HG02981 (cell line): ENCODE results near the gene CAPN14.

Experiments used
- ATAC-seq: cut with Tn5 transposase; IDR thresholded peaks from one replicate; pipeline ENCODE4 v1.9.1; 2021; ENCODE audit warnings: mild to moderate bottlenecking, moderate library complexity; ENCODE audit not compliant: unreplicated experiment

The CAPN14 gene

GRCh38 chr2:31227711-31228125 lies 10.4 kb upstream of the CAPN14 start:
- no peak for ATAC-seq

- no peak for ATAC-seq
Measured at GRCh38 chr2:31227110-31227509, 9.8 kb upstream of the CAPN14 start.

- ATAC-seq = no peak
Measured at GRCh38 chr2:31226266-31226665, 9.0 kb upstream of the CAPN14 start.

- no peak for ATAC-seq
Measured at GRCh38 chr2:31223749-31224148, 6.4 kb upstream of the CAPN14 start.

DNA sequence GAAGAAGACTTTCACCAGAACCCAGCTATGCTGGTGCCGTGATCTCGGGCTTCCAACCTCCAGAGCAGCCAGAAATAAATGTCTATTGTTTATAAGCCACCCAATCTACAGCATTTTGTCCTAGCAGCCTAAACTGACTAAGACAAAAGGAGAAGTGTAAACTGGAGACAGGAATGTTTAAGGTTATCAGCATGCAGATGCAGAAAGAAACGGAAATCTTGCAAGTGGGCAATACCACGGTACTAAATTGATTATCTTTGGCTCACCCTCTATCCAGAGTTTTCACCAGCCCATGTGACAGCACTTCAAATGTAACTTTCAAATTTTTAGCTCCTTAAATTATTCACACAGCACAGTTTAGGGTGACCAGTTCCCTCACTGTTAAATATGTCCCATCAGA lies 5.7 kb upstream of the CAPN14 start:
- ATAC-seq = no peak

DNA sequence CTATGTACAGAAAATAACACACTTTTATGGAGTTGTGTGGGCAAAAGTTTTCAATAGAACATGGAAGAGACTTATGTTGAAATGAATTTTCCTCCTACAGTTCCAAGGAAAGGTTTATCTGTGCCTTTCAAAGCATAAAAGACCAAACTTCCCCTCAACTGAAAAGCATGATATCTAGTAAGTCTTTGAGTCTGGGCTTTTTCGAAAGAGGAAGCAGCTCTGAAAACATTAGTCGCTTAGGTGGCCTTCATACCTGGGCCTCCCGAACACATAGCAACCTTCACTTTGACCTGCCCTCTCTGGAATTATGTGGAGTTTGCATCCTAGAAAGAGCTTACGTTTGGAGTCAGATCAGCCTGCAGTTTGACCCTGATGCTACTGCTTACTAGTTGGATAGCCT lies 4.8 kb upstream of the CAPN14 start:
- no peak for ATAC-seq

DNA sequence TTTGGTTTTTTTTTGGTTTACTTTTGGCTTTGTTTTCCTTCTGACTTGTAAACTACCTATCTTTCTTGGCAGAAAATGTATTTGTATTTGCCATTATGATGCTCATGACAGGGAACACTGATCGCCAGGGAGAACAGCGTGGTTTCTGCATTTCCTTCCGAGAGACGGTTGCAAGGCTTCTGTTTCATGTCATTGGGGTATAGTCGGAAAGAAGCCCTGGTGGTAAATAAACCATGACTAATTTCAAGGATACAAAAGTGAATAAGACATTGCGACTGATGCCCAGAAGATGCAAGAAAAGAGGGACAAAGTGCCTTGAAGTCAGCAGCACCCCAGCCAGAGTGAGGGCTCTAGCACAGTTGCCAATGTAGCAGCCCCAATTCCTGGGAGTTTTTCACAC lies 4.2 kb upstream of the CAPN14 start:
- no peak for ATAC-seq

DNA sequence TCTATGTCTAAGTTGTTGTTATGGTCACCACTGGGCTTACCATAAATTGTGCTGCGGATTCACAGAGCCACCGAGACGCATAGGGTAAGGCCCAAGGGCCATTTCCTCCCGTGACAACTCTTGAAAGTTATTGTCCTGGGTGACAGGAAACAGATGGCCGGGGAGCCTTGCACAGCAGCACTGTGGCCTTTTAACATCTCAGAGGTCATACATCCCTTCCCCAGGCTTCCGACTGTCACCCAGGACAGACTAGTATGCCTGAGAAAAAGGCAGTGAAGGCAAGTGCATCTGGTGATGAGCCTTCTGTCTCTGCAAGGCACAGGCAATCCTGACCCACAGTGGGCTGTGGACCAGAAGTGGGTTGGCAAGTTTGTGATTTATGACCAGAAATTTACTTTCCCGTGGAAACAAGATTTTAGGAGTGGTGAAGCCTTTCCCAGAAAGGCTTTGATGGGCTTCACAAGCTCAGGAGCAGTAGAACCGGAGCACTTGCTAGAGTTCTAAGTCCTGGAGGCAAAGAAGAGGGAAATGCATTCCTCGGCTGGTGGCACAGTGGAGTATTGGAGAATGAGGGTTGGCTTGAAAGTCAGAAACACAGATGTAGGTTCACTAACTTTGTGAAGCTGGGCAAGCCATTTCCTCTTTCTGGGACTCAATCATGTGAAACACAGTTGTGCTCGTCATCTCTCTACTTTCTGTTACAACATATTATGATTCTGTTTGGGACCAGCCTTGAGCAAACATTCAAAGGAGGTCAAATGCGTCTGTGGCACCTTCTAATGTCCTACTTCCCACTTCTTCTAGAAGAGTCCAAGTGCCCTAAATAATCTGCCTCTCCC lies 2.0 kb upstream of the CAPN14 start:
- peak; percentile 70 for ATAC-seq

GRCh38 chr2:31216734-31217133 lies 581 bp downstream of the CAPN14 start:
- ATAC-seq = no peak

GRCh38 chr2:31214444-31214915 lies 2.8 kb downstream of the CAPN14 start:
- ATAC-seq = no peak

- ATAC-seq = no peak
Measured at GRCh38 chr2:31213601-31214443, 3.5 kb downstream of the CAPN14 start.

GRCh38 chr2:31212659-31213600 lies 4.4 kb downstream of the CAPN14 start:
- no peak for ATAC-seq

DNA sequence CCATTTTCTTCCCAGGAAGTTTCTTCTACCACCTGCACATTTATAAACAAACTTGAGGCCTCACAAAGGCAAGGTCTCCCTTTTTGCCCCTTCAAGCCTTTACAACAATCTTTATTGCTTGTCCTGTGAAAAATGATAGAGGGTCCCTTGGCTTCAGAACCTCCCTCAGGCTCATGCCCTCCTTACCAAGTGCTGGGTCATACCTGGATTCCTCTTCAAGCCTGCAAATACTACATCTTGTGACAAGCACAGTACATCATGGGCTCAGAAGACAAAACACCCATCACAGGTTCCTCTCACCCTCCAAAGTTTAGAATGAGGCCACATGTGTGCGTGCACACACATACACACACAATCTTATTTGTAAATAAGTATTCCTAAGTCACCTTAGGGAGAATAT lies 9.1 kb downstream of the CAPN14 start:
- ATAC-seq = no peak

DNA sequence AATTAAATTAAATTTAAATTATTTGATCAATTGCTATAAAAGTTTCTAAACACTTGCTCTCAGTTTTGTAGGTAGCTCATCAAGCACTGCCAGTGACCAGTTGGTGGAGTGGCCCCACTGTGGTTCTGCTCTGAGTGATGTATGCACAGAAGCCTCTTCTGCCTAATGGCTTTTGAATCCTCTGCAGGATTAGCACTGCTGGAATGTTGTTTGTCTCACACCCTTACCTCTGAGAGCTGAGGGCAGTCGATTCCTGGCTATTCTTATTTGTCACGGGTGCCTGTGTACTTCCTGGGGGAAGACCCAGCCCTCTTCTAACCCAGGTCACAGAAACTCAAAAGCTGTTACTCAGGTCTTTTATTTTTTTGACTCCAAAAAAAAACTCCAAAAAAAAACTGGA lies 9.5 kb downstream of the CAPN14 start:
- ATAC-seq = no peak

- ATAC-seq = no peak
Measured at GRCh38 chr2:31205613-31206012, 11.7 kb downstream of the CAPN14 start.

- ATAC-seq = no peak
Measured at GRCh38 chr2:31205186-31205585, 12.1 kb downstream of the CAPN14 start.

- no peak for ATAC-seq
Measured at GRCh38 chr2:31204783-31205182, 12.5 kb downstream of the CAPN14 start.

- no peak for ATAC-seq
Measured at GRCh38 chr2:31203916-31204315, 13.4 kb downstream of the CAPN14 start.

DNA sequence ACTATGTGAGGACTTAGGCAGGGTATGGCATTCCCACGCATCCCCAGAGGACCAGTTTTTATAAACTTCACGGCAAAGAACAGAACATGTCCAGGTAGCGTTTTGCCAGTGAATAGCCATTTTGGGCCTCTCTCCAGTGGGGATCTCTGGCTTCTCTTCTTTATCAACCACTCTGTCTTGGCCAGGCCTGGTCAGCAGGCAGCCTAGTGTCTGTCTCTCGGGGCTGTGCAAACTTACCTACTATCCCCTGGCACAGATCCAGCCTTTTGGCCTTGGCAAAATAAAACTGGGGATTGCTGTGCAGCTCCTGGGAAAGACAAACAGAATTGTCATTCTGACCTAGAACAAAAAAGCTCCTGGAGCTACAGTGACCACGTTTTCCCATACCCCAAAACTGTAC lies 14.5 kb downstream of the CAPN14 start:
- ATAC-seq = no peak

GRCh38 chr2:31202041-31202440 lies 15.3 kb downstream of the CAPN14 start:
- ATAC-seq = no peak

- no peak for ATAC-seq
Measured at GRCh38 chr2:31200972-31201371, 16.3 kb downstream of the CAPN14 start.
